ENCODE measurements around the gene MN1.

- TF ChIP-seq CTCF (IDR thresholded peaks at IDR 0.05; ENCODE audit: low read depth, low read length) (no peak), POLR2A (IDR thresholded peaks at IDR 0.05; ENCODE audit: extremely low read depth, insufficient read length) (no peak), MAX (IDR thresholded peaks at IDR 0.05; ENCODE audit: low read depth, low read length) (no peak), MYC (IDR thresholded peaks at IDR 0.05; ENCODE audit: low read depth, low read length) (no peak)
Observed at GRCh38 chr22:27816552-27816951, 15.0 kb upstream of the MN1 start.

Data from NB4 (cell line).